Measurements from ENCODE around the gene NYNRIN.

- TF ChIP-seq, protein P1, sequence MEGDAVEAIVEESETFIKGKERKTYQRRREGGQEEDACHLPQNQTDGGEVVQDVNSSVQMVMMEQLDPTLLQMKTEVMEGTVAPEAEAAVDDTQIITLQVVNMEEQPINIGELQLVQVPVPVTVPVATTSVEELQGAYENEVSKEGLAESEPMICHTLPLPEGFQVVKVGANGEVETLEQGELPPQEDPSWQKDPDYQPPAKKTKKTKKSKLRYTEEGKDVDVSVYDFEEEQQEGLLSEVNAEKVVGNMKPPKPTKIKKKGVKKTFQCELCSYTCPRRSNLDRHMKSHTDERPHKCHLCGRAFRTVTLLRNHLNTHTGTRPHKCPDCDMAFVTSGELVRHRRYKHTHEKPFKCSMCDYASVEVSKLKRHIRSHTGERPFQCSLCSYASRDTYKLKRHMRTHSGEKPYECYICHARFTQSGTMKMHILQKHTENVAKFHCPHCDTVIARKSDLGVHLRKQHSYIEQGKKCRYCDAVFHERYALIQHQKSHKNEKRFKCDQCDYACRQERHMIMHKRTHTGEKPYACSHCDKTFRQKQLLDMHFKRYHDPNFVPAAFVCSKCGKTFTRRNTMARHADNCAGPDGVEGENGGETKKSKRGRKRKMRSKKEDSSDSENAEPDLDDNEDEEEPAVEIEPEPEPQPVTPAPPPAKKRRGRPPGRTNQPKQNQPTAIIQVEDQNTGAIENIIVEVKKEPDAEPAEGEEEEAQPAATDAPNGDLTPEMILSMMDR (IDR thresholded peaks at IDR 0.05; ENCODE audit: low read length) = no peak
- TF ChIP-seq EZH2 (IDR thresholded peaks at IDR 0.05; ENCODE audit: borderline replicate concordance, low read length) = no peak
Measured at GRCh38 chr14:24369907-24370687, 28.7 kb upstream of the NYNRIN start.
